NCI-H345 treated with DMSO at 0.1 percent for 48 hours (cell line): Measurements from ENCODE around the gene C1QTNF12.
"Not testable (repeated sequence)": the region's sequence is repeated elsewhere in the genome, so short reads cannot be mapped to it uniquely, and the experiment has no call there.

ENCODE experiments used
- DNase-seq: peaks from one replicate; lab custom pipeline; 2025; ENCODE audit not compliant: unreplicated experiment; lab: John Stamatoyannopoulos, UW

C1QTNF12 gene

GRCh38 chr1:1199961-1200875 lies 46.3 kb downstream of the C1QTNF12 start:
- no peak for DNase-seq

- no peak for DNase-seq
These were observed 47.2 kb downstream of the C1QTNF12 start for GRCh38 chr1:1199141-1199960.

GRCh38 chr1:1198423-1199140 lies 47.9 kb downstream of the C1QTNF12 start:
- no peak for DNase-seq

GRCh38 chr1:1197551-1198422 lies 48.7 kb downstream of the C1QTNF12 start:
- DNase-seq, result no peak

- no peak for DNase-seq
These were observed 49.4 kb downstream of the C1QTNF12 start for GRCh38 chr1:1197188-1197500.

- DNase-seq, result no peak
These were observed 49.9 kb downstream of the C1QTNF12 start for GRCh38 chr1:1196431-1197187.

- not testable (repeated sequence) for DNase-seq
These were observed 50.8 kb downstream of the C1QTNF12 start for GRCh38 chr1:1195726-1196125.

- DNase-seq, result no peak
These were observed 51.8 kb downstream of the C1QTNF12 start for GRCh38 chr1:1194723-1195122.
